MCF 10A (cell line): Measurements from ENCODE around the gene VMP1. TPM values are rescaled to one million over a fixed set of nuclear protein-coding genes. Genes with fewer than 3 reads are reported as not detected.

Experiments used
- BruUV-seq: library from RNA; stranded (reverse); fragments of 400-500 nt; replicated peaks from 2 replicates; lab custom pipeline; 2021; lab: Mats Ljungman, UMichigan
- CTCF ChIA-PET: fragments of 300-600 bp; sonication (Branson Sonifier 250); formaldehyde crosslinking; extraction: SDS; loops from one replicate; lab custom pipeline; 2021; ENCODE audit warnings: antibody characterized with exemption, inconsistent platforms; lab: Yijun Ruan, JAX
- POLR2A ChIA-PET: fragments of 300-600, 350-650 bp; sonication (Branson Sonifier 250); formaldehyde crosslinking; extraction: SDS; loops from one replicate; lab custom pipeline; 2020; ENCODE audit warnings: antibody characterized with exemption, inconsistent platforms; lab: Yijun Ruan, JAX
- DNase-seq: peaks from one replicate; pipeline ENCODE4 v3.0.0-alpha.2; 2018; ENCODE audit not compliant: unreplicated experiment
- H3K27ac Mint-ChIP-seq: one replicate; pipeline ENCODE4 v1.8.0; 2022; ENCODE audit warnings: mild to moderate bottlenecking, low read depth, mixed read lengths; ENCODE audit not compliant: unreplicated experiment
- H3K27me3 Mint-ChIP-seq: one replicate; pipeline ENCODE4 v1.8.0; 2022; ENCODE audit warnings: mixed read lengths; ENCODE audit not compliant: insufficient read depth, unreplicated experiment
- H3K36me3 Mint-ChIP-seq: one replicate; pipeline ENCODE4 v1.8.0; 2022; ENCODE audit warnings: mild to moderate bottlenecking, moderate library complexity, mixed read lengths; ENCODE audit not compliant: insufficient read depth, unreplicated experiment
- H3K4me1 Mint-ChIP-seq: one replicate; pipeline ENCODE4 v1.8.0; 2022; ENCODE audit warnings: mixed read lengths; ENCODE audit not compliant: insufficient read depth, unreplicated experiment
- H3K4me3 Mint-ChIP-seq: one replicate; pipeline ENCODE4 v1.8.0; 2022; ENCODE audit warnings: mild to moderate bottlenecking, moderate library complexity, mixed read lengths; ENCODE audit not compliant: unreplicated experiment
- H3K9me3 Mint-ChIP-seq: one replicate; pipeline ENCODE4 v1.8.0; 2022; ENCODE audit warnings: mixed read lengths; ENCODE audit not compliant: unreplicated experiment
- intact Hi-C: fragments of 100-400 bp; cut with micrococcal nuclease; formaldehyde crosslinking; loops from 2 replicates; pipeline ENCODE4 v1.14.1; 2022
- total RNA-seq: library from RNA; stranded (reverse); gene quantifications from 2 replicates; pipeline ENCODE4 v1.2.3, GENCODE V29; 2022
- TF ChIP-seq, protein P1 (sequence below): fragments of 200-600 bp; IDR thresholded peaks from one replicate; pipeline ENCODE4 v1.8.0; 2022; ENCODE audit warnings: antibody characterized with exemption, mild to moderate bottlenecking; ENCODE audit not compliant: unreplicated experiment

The VMP1 gene
- total RNA-seq, 1 experiment from 2014 or later = 228 TPM

DNA sequence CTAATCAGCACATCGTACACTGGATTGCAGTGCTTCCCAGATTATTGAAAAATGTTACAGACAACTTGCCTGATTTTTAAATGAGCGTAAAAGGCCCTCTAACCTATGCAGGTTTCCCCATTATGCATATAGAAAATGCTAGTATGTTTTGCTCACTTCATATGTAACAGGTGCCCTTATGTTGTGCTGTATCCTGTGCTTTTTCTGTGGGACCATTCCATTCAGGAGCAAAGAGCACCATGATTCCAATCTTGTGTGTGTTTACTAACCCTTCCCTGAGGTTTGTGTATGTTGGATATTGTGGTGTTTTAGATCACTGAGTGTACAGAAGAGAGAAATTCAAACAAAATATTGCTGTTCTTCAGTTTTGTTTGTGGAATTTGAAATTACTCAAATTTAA, 13.1 kb upstream of the VMP1 start:
- ChIA-PET CTCF (no interaction called here), POLR2A (interaction anchor here (0.6 to 1.0 kb wide), 3 partner anchors 8 to 15 kb away, joined by 3 to 4 read pairs (median 4); partner anchors contain the start of genes PTRH2 and VMP1)
- DNase-seq = no peak
- no peaks in the 10 kb centered on the region for H3K9me3 Mint-ChIP-seq
- H3K36me3 Mint-ChIP-seq = peaks cover 100% of the 10 kb centered on the region
- H3K27ac Mint-ChIP-seq = no peak overlapping the region
- no peaks in the 10 kb centered on the region for H3K27me3 Mint-ChIP-seq
- intact Hi-C loops = no loop called here
- TF ChIP-seq, protein P1, sequence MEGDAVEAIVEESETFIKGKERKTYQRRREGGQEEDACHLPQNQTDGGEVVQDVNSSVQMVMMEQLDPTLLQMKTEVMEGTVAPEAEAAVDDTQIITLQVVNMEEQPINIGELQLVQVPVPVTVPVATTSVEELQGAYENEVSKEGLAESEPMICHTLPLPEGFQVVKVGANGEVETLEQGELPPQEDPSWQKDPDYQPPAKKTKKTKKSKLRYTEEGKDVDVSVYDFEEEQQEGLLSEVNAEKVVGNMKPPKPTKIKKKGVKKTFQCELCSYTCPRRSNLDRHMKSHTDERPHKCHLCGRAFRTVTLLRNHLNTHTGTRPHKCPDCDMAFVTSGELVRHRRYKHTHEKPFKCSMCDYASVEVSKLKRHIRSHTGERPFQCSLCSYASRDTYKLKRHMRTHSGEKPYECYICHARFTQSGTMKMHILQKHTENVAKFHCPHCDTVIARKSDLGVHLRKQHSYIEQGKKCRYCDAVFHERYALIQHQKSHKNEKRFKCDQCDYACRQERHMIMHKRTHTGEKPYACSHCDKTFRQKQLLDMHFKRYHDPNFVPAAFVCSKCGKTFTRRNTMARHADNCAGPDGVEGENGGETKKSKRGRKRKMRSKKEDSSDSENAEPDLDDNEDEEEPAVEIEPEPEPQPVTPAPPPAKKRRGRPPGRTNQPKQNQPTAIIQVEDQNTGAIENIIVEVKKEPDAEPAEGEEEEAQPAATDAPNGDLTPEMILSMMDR = no peak
- H3K4me1 Mint-ChIP-seq = peaks cover 21% of the 10 kb centered on the region
- BruUV-seq = TSS peak; percentile 59
- H3K4me3 Mint-ChIP-seq = no peak overlapping the region

DNA sequence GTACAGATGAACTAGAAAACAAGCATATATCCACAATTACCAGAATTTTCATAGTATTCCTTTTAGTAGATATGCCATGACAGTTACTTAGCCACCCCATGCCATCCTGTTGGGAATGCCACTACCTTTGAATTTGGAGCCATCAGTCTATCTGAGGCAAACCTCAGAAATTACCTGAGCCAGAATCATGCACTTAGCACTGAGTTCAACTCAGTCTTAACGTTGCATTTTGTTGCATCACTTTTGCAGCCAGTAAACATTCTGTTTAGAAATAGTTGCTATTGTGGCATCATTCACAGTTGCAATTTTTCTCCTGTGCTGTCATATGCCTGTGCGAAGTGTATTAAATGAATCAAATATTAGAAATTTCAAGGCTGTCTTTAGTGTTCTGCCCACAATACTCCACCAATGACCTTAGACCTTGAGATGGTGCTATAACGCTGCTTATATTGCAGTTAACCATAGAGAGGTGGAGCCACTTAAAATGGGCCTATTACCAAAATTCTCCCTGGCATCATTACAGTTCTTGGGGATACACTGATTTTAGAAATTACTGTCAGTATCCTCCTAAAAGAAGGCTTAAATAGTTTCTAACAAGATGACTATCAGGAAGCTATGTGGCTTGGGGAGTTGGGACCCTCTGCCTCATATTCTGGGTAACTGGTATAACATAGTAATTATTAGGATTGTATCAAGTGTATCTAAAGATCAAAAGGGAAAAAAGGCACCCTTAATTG, 11.3 kb upstream of the VMP1 start:
- intact Hi-C loops = no loop called here
- DNase-seq = no peak
- H3K27ac Mint-ChIP-seq = peak overlapping the region; percentile 31
- peaks cover 100% of the 10 kb centered on the region for H3K36me3 Mint-ChIP-seq
- POLR2A ChIA-PET = interaction anchor here (0.7 to 2.5 kb wide), 4 partner anchors 11 to 77 kb away, joined by 3 to 11 read pairs (median 4); partner anchors contain the start of genes CLTC, PTRH2 and VMP1
- no peak overlapping the region for H3K4me3 Mint-ChIP-seq
- CTCF ChIA-PET = no interaction called here
- H3K27me3 Mint-ChIP-seq = no peaks in the 10 kb centered on the region
- H3K4me1 Mint-ChIP-seq = peaks cover 37% of the 10 kb centered on the region
- H3K9me3 Mint-ChIP-seq = no peaks in the 10 kb centered on the region
- BruUV-seq = TSS peak; percentile 5
- TF ChIP-seq, protein P1 = no peak

DNA sequence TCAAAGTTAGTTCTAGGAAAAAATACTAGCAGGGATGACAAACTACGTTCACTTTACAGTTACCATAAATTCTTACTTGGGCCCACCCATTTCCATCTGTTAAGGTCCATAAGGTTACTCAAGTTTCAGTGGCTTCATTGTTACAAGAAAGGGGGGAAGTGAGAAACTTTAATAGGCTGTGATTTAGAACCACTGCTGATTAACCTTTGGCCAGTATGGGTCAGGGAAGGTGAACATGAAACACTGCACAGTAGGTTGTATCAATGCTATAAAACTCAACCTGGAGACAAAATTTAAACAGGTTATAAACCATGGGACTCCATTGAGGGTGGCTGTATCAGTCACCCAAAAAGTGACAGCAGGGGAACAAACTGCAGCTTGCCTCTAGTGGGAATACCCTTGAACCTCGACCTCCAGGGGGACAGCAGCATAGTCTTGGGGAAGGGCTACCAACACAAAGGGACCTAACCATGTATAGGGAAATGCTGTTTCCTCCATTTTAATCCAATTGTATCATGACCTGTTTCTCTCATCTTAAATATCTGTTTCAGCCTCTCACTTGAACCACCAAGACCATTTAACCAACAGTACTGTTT, 10.7 kb upstream of the VMP1 start:
- peaks cover 95% of the 10 kb centered on the region for H3K36me3 Mint-ChIP-seq
- H3K27me3 Mint-ChIP-seq = no peaks in the 10 kb centered on the region
- BruUV-seq = no TSS peak
- DNase-seq = no peak
- ChIA-PET CTCF (no interaction called here), POLR2A (interaction anchor here (0.7 to 2.5 kb wide), 3 partner anchors 11 to 77 kb away, joined by 3 to 11 read pairs (median 5); partner anchors contain the start of genes CLTC, PTRH2 and VMP1)
- intact Hi-C loops = no loop called here
- no peak overlapping the region for H3K4me3 Mint-ChIP-seq
- TF ChIP-seq, protein P1 = no peak
- H3K9me3 Mint-ChIP-seq = no peaks in the 10 kb centered on the region
- peaks cover 40% of the 10 kb centered on the region for H3K4me1 Mint-ChIP-seq
- H3K27ac Mint-ChIP-seq = peak overlapping the region; percentile 31

DNA sequence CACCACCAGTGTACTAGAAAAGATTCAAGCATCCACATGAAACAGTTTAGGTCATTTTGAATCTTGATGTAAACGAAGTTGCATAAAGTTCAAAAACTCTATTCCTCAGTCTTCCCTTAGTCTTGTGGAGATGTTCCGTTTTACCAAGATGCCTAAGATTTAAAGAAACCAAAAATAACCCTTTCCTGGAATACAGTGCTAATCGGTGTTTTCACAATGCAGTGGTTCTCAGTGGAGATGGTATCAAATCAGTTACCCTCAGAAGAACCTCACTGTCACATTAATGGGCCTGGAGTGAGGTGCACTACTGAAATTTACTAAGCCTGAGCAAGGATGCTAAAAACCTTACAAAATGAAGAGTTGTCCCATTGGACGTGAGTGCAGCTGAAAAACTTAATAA, 9.3 kb upstream of the VMP1 start:
- Mint-ChIP-seq H3K27ac (no peak overlapping the region), H3K4me1 (peaks cover 45% of the 10 kb centered on the region), H3K9me3 (no peaks in the 10 kb centered on the region), H3K4me3 (no peak overlapping the region), H3K36me3 (peaks cover 94% of the 10 kb centered on the region), H3K27me3 (no peaks in the 10 kb centered on the region)
- TF ChIP-seq, protein P1 = no peak
- ChIA-PET POLR2A (interaction anchor here (1.6 to 2.5 kb wide), 2 partner anchors 9 to 10 kb away, joined by 5 to 11 read pairs; partner anchors contain the start of genes PTRH2 and VMP1), CTCF (no interaction called here)
- no TSS peak for BruUV-seq
- no peak for DNase-seq
- intact Hi-C loops = no loop called here
